Heart left ventricle (tissue), 13 donors: Measurements from ENCODE around the gene MSI2.

ENCODE experiments used
- POLR2A ChIP-seq, 2 donors: fragments of 450-650 bp; IDR thresholded peaks; one replicate each; pipeline ENCODE4 v1.6.1; 2017; ENCODE audit warnings: antibody characterized with exemption in 2 of 2, mild to moderate bottlenecking in 2 of 2, moderate library complexity in 2 of 2
- TF ChIP-seq, protein P1 (sequence below), 12 donors: fragments of 200-600 bp; sonication (generic) in 4 of 12; IDR thresholded peaks; one replicate each; pipeline versions ENCODE4 v1.5.0 to v1.8.0; 2018 to 2022; ENCODE audit warnings: antibody characterized with exemption in 12 of 12, mild to moderate bottlenecking in 5 of 12
- donor health status: ischemic (EF 13 %, LVEDD 7.1; RV severe dilation, severe dysfunction).
- donor health status: DM: no; HTN: yes; CAD: no.
- donor health status: DM: no; HTN: no; CAD: no.
- donor health status: ischemic (EF 25% LVEDD 6.9; RV normal size, moderate dysfunction).
- donor health status: ischemic (EF 25% LVEDD 5.7; RV mildly dilated, moderate dysfunction).
- donor health status: ischemic (EF 35%, LVEDD 5.7; RV mildly dilated, moderate dysfunction).
- donor health status: nonischemic (EF 11% LVEDD 7.7; RV severe dilation, severe dysfunction).
- donor health status: DM: yes; HTN: yes; CAD: no.
- donor health status: PGD.
- donor health status: ischemic (EF 29% LVEDD 5.4; RV normal size, mild dysfunction).
- donor health status: nonischemic (EF 23%, LVEDD 6.1; RV moderate dilation, normal function).

DNA sequence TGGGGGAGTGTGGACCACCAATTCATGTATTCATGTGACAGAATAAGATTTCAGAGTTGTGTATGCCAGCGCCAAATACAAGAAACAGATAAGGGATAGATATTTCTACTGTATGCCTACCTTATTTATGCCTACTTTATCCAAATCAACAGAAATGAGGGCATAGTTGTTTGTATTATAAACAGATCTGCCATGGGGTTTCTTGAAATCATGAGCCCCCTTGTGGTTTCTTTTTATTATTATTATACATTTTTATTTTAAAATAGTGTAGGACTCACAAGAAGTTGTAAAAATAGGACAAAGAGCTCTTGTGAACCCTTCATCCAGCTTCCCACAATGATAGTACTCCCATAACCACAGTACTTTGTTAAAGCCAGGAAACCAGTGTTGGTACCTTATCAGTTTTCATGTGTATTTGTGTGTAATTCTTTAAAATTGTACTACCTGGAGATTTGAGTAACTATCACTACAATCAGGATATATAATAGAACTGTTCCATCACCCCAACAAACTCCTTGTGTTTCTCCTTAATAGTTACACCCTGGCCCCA lies 259.4 kb downstream of the MSI2 start:
- TF ChIP-seq, protein P1, sequence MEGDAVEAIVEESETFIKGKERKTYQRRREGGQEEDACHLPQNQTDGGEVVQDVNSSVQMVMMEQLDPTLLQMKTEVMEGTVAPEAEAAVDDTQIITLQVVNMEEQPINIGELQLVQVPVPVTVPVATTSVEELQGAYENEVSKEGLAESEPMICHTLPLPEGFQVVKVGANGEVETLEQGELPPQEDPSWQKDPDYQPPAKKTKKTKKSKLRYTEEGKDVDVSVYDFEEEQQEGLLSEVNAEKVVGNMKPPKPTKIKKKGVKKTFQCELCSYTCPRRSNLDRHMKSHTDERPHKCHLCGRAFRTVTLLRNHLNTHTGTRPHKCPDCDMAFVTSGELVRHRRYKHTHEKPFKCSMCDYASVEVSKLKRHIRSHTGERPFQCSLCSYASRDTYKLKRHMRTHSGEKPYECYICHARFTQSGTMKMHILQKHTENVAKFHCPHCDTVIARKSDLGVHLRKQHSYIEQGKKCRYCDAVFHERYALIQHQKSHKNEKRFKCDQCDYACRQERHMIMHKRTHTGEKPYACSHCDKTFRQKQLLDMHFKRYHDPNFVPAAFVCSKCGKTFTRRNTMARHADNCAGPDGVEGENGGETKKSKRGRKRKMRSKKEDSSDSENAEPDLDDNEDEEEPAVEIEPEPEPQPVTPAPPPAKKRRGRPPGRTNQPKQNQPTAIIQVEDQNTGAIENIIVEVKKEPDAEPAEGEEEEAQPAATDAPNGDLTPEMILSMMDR (IDR thresholded peaks at IDR 0.05): peak in 4 of 12 donors; percentile 2 to 15 (median 11)
- no peak for TF ChIP-seq POLR2A (IDR thresholded peaks at IDR 0.05)
